SK-N-SH treated with all-trans-retinoic acid at 6 μM for 48 hours (cell line): Measurements from ENCODE around the gene FSTL3.

Source experiments
- ARNTL ChIP-seq: fragments of 450-650 bp; formaldehyde crosslinking; IDR thresholded peaks from 2 replicates; pipeline ENCODE4 v1.5.0; 2020; ENCODE audit warnings: low read depth, mild to moderate bottlenecking, moderate library complexity, borderline replicate concordance
- ESRRG ChIP-seq: fragments of 250-450 bp; sonication (Bioruptor Pico); IDR thresholded peaks from 2 replicates; pipeline ENCODE4 v1.6.1; 2021; ENCODE audit warnings: mild to moderate bottlenecking
- ISL1 ChIP-seq: fragments of 250-450 bp; sonication (Bioruptor Pico); IDR thresholded peaks from 2 replicates; pipeline ENCODE4 v2.1.2; 2022; ENCODE audit warnings: mild to moderate bottlenecking, moderate library complexity
- PATZ1 ChIP-seq: fragments of 250-450 bp; sonication (Bioruptor Pico); IDR thresholded peaks from 2 replicates; pipeline ENCODE4 v1.8.0; 2020; ENCODE audit warnings: mild to moderate bottlenecking, moderate library complexity, borderline replicate concordance
- RARB ChIP-seq: fragments of 250-450 bp; sonication (Bioruptor Pico); IDR thresholded peaks from 2 replicates; pipeline ENCODE4 v1.8.0; 2021; ENCODE audit warnings: mild to moderate bottlenecking, moderate library complexity
- TOX ChIP-seq: fragments of 250-450 bp; sonication (Bioruptor Pico); IDR thresholded peaks from 2 replicates; pipeline ENCODE4 v1.8.0; 2021; ENCODE audit warnings: mild to moderate bottlenecking, moderate library complexity, borderline replicate concordance
- ZFP30 ChIP-seq: fragments of 450-650 bp; formaldehyde crosslinking; IDR thresholded peaks from 2 replicates; pipeline ENCODE4 v1.5.0; 2022; ENCODE audit warnings: mild to moderate bottlenecking, moderate library complexity
- ZNF8 ChIP-seq: fragments of 450-650 bp; formaldehyde crosslinking; IDR thresholded peaks from 2 replicates; pipeline ENCODE4 v1.5.0; 2020; ENCODE audit warnings: mild to moderate bottlenecking, moderate library complexity
- TF ChIP-seq, protein P1 (sequence below): fragments of 250-450 bp; sonication (Bioruptor Pico); IDR thresholded peaks from 2 replicates; pipeline ENCODE4 v1.5.1; 2021; ENCODE audit warnings: mild to moderate bottlenecking, moderate library complexity

GRCh38 chr19:647566-648284 lies 28.5 kb upstream of the FSTL3 start:
- TF ChIP-seq PATZ1 (CRISPR knock-in tag), result no peak
- no peak for TF ChIP-seq ZNF8 (CRISPR knock-in tag)
- no peak for TF ChIP-seq TOX (CRISPR knock-in tag)
- TF ChIP-seq RARB (CRISPR knock-in tag), result no peak
- TF ChIP-seq ARNTL, result no peak
- TF ChIP-seq ISL1 (CRISPR knock-in tag), result no peak
- TF ChIP-seq, protein P1, sequence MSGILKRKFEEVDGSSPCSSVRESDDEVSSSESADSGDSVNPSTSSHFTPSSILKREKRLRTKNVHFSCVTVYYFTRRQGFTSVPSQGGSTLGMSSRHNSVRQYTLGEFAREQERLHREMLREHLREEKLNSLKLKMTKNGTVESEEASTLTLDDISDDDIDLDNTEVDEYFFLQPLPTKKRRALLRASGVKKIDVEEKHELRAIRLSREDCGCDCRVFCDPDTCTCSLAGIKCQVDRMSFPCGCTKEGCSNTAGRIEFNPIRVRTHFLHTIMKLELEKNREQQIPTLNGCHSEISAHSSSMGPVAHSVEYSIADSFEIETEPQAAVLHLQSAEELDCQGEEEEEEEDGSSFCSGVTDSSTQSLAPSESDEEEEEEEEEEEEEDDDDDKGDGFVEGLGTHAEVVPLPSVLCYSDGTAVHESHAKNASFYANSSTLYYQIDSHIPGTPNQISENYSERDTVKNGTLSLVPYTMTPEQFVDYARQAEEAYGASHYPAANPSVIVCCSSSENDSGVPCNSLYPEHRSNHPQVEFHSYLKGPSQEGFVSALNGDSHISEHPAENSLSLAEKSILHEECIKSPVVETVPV (CRISPR knock-in tag), result no peak
- no peak for TF ChIP-seq ESRRG (CRISPR knock-in tag)
- TF ChIP-seq ZFP30 (CRISPR knock-in tag), result no peak
